ENCODE measurements around the gene BAIAP3. TPM values are rescaled to one million over a fixed set of nuclear protein-coding genes. Genes with fewer than 3 reads are reported as not detected.

The BAIAP3 gene
- total and polyA plus RNA-seq, 10 of the 15 experiments (the other 5 are each of a cell fraction or from before 2014, with no cell fraction given) = 0.03 to 0.56 (median 0.17) TPM; not detected in 3

- TF ChIP-seq, protein P1, sequence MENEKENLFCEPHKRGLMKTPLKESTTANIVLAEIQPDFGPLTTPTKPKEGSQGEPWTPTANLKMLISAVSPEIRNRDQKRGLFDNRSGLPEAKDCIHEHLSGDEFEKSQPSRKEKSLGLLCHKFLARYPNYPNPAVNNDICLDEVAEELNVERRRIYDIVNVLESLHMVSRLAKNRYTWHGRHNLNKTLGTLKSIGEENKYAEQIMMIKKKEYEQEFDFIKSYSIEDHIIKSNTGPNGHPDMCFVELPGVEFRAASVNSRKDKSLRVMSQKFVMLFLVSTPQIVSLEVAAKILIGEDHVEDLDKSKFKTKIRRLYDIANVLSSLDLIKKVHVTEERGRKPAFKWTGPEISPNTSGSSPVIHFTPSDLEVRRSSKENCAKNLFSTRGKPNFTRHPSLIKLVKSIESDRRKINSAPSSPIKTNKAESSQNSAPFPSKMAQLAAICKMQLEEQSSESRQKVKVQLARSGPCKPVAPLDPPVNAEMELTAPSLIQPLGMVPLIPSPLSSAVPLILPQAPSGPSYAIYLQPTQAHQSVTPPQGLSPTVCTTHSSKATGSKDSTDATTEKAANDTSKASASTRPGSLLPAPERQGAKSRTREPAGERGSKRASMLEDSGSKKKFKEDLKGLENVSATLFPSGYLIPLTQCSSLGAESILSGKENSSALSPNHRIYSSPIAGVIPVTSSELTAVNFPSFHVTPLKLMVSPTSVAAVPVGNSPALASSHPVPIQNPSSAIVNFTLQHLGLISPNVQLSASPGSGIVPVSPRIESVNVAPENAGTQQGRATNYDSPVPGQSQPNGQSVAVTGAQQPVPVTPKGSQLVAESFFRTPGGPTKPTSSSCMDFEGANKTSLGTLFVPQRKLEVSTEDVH (IDR thresholded peaks at IDR 0.05; ENCODE audit: low read depth, partially characterized antibody) = no peak
- TF ChIP-seq, protein P2, sequence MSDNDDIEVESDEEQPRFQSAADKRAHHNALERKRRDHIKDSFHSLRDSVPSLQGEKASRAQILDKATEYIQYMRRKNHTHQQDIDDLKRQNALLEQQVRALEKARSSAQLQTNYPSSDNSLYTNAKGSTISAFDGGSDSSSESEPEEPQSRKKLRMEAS (IDR thresholded peaks at IDR 0.05; ENCODE audit: low read depth, low read length) = no peak
- TF ChIP-seq NBN (IDR thresholded peaks at IDR 0.05) (no peak), YBX1 (IDR thresholded peaks at IDR 0.05) (no peak), PRDM15 (CRISPR knock-in tag; IDR thresholded peaks at IDR 0.05) (no peak), SUZ12 (IDR thresholded peaks at IDR 0.05; ENCODE audit: unreplicated experiment) (no peak)
Measured at GRCh38 chr16:1390239-1390779, 56.9 kb downstream of the BAIAP3 start (continued).
